ENCODE measurements around the gene CARMIL3.
"Not testable (repeated sequence)": the region's sequence is repeated elsewhere in the genome, so short reads cannot be mapped to it uniquely, and the experiment has no call there.

The CARMIL3 gene, protein sequence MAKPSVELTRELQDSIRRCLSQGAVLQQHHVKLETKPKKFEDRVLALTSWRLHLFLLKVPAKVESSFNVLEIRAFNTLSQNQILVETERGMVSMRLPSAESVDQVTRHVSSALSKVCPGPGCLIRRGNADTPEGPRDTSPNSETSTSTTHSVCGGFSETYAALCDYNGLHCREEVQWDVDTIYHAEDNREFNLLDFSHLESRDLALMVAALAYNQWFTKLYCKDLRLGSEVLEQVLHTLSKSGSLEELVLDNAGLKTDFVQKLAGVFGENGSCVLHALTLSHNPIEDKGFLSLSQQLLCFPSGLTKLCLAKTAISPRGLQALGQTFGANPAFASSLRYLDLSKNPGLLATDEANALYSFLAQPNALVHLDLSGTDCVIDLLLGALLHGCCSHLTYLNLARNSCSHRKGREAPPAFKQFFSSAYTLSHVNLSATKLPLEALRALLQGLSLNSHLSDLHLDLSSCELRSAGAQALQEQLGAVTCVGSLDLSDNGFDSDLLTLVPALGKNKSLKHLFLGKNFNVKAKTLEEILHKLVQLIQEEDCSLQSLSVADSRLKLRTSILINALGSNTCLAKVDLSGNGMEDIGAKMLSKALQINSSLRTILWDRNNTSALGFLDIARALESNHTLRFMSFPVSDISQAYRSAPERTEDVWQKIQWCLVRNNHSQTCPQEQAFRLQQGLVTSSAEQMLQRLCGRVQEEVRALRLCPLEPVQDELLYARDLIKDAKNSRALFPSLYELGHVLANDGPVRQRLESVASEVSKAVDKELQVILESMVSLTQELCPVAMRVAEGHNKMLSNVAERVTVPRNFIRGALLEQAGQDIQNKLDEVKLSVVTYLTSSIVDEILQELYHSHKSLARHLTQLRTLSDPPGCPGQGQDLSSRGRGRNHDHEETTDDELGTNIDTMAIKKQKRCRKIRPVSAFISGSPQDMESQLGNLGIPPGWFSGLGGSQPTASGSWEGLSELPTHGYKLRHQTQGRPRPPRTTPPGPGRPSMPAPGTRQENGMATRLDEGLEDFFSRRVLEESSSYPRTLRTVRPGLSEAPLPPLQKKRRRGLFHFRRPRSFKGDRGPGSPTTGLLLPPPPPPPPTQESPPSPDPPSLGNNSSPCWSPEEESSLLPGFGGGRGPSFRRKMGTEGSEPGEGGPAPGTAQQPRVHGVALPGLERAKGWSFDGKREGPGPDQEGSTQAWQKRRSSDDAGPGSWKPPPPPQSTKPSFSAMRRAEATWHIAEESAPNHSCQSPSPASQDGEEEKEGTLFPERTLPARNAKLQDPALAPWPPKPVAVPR (N-terminal part only)

DNA sequence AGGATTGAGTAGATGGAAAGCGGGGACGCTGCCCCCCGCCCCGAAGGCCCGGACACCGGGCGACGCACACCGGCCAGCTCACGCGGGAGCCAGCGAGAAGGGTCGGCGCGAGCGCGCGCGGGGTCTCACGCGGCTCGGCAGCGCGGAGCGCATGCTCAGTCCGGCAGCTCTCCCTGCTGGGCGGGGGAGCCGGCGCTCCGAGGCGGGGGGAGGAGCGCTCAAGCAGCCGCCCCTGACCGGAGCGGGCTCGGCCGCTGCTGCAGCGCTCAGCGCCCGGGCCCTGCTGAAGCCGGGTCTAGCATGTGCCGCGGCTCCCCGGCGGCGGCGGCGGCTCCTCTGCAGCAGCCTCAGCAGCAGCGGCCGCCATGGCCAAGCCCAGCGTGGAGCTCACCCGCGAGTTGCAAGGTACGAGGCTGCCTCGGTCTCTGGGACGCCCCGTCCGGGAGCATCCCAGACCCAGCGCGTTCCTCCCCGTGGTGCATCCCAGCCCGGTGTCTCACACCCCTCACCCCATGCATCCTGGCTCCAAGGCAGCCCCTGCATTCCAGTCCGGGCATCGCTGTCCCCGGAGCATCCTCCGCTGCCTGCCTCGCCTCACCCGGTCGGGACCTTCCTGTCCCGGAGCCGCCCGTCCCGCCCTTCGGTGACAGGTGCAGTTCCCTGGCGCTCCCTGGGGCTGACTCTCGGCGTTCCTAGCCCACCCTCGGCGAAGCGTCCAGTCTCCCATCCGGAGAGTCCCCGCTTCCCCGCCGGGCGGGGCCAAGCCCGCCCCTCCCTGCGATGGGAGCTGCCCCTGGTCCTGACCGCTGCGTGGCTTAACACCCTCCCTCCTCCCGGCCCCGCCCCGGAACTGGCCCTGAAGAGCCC, at the start of gene CARMIL3:
TSS of gene CARMIL3 (plus strand) at position 221 of the 867 bp plus-strand sequence. CDS start at position 366, 145 bp downstream.
- peak; percentile 33 to 81 for DNase-seq

DNA sequence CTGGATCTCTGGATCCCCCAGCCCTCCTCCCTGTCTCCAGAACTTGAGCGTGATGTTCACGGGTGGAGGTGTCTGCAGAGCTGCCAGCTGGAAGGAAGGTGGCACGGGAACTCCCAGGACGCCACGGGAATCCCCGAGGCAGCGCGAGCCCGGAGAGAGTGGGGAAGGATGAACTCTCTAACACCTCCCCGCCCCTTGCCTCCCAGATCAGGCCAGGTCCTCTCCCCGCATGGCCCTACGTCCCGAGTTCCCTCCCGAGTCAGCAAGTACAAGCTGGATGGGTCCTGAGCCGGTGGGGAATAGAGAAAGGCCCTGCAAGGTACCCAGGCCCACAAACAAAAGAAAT, 45.4 kb upstream of the CARMIL3 start:
- not testable (repeated sequence) for DNase-seq

DNA sequence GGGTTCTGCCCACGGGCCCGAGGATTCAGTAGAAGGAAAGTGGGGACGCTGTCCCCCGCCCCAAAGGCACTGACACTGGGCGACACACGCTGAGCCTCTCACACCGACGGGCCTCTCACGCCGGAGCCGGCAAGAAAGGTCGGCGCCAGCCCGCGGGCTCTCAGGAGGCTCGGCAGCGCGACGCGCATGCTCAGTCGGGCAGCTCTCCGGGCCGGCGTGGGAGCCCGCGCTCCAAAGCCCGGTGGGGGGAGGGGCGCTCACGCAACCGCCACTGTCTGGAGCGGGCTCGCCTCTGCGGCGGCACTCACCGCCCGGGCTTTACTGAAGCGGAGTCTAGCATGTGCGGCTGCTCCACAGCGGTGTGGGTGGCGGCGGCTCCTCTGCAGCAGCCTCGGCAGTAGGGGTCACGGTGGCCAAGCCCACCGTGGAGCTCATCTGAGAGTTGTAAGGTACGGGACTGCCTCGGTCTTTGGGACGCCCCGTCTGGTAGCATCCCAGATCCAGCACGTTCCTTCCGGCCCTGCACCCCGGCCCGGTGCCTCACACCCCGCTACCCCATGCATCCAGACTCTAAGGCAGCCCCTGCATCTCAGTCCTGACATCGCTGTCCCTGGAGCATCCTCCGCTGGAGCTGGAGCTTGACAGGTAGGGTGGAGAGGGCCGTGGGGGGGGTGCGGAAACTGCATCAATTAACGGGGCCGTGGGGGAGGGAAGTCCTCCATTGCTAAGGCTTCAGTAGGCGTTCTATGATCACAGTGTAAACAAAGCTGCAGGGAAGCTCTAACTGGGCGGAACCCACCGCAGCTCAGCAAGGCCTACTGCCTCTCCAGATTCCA, 44.8 kb upstream of the CARMIL3 start:
- peak in 1 of 2 experiments; percentile 41 for DNase-seq

DNA sequence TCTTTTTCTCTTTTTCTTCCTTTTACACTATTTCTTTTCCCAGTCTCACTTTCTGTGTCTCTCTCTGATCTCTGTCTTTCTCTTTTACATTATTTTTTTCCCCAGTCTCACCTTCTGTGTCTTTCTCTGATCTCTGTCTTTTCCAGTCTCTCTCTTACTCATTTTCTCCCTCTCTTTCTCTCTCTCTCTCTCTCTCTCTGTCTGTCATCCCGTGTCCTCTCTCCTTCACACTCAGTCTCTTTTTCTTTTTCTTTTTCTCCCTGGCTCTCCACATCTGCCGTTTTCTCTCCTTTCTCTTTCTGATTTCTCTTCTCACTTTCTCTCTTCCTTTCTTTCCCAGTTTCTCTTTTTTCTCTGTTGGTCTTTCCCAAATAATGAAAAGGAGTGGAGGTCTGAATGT, 40.8 kb upstream of the CARMIL3 start:
- DNase-seq, result no peak

DNA sequence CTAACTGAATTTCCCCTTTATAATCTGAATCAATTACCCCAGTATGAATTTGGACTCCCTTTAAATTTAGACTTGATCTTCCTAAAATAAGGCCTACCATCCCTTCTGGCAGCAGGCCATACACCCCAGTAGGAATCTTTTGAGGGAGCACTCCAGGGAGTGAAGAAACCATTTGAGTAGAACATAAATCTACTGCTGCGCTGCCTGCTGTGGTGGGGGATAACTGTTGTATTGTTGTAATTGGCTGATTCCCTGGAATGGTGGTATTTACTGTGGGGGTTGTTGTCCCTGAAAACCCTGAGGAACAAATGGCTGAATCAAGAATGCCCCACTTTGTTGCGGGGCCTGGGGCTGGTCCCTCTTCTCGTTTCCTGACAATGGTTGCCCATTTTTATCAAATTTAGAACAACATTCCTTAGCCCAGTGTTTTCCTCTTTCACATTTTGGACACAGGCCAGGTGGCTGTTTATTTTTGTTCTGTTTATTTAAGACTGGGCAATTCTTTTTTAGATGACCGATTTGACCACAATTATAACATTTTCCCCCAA, 39.0 kb upstream of the CARMIL3 start:
- DNase-seq, result not testable (repeated sequence)

DNA sequence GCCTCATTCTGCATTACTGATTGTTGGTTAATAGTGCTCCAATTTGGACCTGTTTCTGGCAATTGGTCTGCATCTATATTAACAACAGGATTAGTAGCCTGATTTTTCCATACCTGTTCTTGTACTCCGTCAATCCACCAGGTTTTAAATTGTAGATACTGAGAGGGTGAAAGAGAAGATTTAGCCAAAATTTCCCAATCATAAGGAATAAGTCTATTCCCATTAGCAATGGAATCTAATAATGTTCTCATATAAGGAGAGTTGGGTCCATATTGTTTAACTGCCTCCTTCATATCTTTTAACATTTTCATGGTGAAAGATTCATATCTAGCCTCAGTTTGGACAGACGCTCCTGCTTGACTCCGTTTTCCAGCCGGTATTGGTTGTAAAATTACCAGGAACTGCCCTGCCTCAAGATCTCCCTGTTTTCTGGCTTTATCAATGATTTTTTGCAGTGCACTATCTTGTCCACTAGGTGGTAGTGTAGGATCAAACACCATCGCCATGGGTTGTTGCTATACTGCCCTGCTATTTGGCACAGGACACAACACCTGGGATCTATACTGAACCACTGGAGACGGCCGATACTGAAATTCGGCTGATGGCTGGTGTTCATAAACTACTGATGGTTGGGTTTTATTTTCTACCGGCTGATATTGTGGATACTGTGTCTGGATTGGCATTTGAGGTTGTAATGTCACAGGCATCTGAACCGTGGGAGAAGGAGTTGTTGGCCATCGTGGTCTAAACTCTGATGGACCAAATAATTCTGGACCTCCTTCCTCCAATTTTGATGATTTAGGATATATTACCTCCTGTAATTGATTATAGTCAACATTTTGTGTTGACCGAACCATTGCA, 37.9 kb upstream of the CARMIL3 start:
- DNase-seq, result peak; percentile 48 to 55

DNA sequence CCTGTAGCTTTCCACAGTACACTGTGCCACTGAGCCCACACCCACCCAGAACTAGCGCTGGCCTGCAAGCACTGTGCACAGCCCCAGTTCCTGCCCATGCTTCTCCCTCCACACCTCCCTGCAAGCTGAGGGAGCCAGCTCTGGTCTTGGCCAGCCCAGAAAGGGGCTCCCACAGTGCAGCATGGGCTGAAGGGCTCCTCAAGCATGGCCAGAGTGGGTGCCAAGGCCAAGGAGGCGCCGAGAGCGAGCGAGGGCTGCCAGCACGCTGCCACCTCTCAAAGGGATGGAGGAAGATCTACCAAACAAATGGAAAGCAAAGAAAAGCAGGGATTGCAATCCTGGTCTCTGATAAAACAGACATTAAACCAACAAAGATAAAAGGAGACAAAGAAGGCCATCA, 36.1 kb upstream of the CARMIL3 start:
- not testable (repeated sequence) for DNase-seq

DNA sequence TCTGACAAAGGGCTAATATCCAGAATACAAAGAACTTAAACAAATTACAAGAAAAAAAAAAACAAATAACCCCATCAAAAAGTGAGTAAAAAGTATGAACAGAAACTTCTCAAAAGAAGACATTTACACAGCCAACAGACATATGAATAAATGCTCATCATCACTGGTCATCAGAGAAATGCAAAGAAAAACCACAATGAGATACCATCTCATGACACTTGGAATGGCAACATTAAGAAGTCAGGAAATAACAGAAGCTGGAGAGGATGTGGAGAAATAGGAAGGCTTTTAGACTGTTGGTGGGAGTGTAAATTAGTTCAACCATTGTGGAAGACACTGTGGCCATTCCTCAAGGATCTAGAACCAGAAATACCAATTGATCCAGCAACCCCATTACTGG, 32.8 kb upstream of the CARMIL3 start:
- DNase-seq, result not testable (repeated sequence)

- DNase-seq, result not testable (repeated sequence)
These were observed 31.9 kb upstream of the CARMIL3 start for GRCh38 chr14:24019944-24020343.

GRCh38 chr14:24020520-24020919, 31.3 kb upstream of the CARMIL3 start:
- DNase-seq, result not testable (repeated sequence)

GRCh38 chr14:24024939-24025418, 26.8 kb upstream of the CARMIL3 start:
- not testable (repeated sequence) for DNase-seq

DNA sequence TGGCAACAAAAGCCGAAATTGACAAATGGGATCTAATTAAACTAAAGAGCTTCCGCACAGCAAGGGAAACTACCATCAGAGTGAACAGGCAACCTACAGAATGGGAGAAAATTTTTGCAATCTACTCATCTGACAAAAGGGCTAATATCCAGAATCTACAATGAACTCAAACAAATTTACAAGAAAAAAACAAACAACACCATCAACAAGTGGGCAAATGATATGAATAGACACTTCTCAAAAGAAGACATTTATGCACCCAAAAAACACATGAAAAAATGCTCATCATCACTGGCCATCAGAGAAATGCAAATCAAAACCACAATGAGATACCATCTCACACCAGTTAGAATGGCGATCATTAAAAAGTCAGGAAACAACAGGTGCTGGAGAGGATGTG, 22.1 kb upstream of the CARMIL3 start:
- not testable (repeated sequence) for DNase-seq

DNA sequence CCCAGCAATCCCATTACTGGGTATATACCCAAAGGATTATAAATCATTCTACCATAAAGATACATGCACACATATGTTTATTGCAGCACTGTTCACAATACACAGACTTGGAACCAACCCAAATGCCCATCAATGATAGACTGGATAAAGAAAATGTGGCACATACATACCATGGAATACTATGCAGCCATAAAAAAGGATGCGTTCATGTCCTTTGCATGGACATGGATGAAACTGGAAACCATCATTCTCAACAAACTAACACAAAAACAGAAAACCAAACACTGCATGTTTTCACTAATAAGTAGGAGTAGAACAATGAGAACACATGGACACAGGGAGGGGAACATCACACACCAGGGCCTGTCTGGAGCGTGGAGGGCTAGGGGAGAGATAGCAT, 20.5 kb upstream of the CARMIL3 start:
- DNase-seq, result not testable (repeated sequence)

- DNase-seq, result no peak
These were observed 18.9 kb upstream of the CARMIL3 start for GRCh38 chr14:24032727-24033418.

DNA sequence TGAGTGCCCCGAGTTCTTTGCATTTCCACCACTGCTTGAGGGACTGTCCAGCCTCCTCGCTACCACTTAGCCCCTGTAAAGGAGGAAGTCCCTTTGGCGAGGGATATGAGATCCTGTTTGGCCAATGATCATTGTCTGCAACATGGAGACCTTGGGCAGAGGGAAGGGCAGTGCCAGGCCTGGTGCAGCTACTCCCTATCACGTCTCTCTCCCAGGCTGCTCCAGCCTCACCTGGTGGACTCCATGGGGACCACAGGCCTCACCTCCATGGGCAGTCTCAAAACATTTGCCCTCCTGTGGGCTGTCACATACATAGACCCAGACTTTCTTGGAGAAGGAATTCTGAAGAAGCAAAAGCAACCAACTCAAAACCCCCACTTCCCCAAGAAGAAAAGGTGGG, 16.0 kb upstream of the CARMIL3 start:
- DNase-seq, result not testable (repeated sequence)

DNA sequence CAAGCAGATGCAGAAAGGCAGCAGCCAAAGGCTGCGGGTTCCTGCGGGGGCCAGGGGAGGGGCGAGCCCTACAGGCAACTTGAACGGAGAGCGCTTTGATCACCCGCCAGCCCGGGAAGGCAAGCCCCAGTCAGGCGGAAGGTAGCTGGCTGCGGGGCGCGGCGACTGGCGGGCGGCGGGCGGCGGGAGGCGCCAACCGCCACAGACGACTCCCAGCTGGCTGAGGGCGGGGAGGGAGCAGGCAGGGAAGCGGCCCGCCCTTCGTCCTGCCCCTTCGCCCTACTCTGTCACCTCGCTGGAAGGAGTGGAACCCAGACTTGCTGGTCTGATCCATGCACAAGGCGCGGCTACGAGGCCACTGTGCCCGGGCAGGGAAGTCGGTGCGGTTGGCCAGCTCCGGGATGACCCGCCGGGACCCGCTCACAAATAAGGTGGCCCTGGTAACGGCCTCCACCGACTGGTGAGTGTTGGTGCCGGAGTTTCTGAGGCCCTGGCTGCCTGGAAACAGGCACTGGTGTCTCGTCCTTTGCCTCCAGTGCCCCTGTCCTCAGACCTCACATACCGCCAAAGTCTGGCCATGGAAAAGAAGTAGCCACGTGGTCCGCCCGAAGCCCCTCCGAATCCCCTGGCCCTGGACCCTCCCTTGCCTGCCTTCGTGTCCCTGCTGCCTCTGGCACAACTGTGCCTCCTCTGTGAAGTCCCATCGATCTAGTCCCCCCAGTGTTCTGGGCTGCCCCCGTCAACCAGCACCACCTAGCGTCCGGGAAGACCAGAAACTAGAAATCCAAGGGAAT, 15.4 kb upstream of the CARMIL3 start:
- DNase-seq, result peak; percentile 63 to 67

- DNase-seq, result not testable (repeated sequence)
These were observed 14.7 kb upstream of the CARMIL3 start for GRCh38 chr14:24036963-24037657.

Data from NCI-H1930 (cell line).